ENCODE results near the gene AZGP1.
A peak's percentile ranks its signal among the peaks of the same experiment; 100 is the strongest.
"Not testable (repeated sequence)": the region's sequence is repeated elsewhere in the genome, so short reads cannot be mapped to it uniquely, and the experiment has no call there.

AZGP1 gene

GRCh38 chr7:99996755-99997544, 21.1 kb upstream of the AZGP1 start:
- no peak for DNase-seq

GRCh38 chr7:99994819-99995218, 19.0 kb upstream of the AZGP1 start:
- DNase-seq, result no peak

GRCh38 chr7:99992330-99993038, 16.7 kb upstream of the AZGP1 start:
- DNase-seq, result no peak

- not testable (repeated sequence) for DNase-seq
These were observed 15.7 kb upstream of the AZGP1 start for GRCh38 chr7:99991543-99991942.

GRCh38 chr7:99990460-99990852, 14.6 kb upstream of the AZGP1 start:
- DNase-seq, result peak; percentile 75

- DNase-seq, result no peak
These were observed 12.0 kb upstream of the AZGP1 start for GRCh38 chr7:99987846-99988245.

GRCh38 chr7:99987306-99987705, 11.5 kb upstream of the AZGP1 start:
- DNase-seq, result not testable (repeated sequence)

- no peak for DNase-seq
These were observed 8.8 kb upstream of the AZGP1 start for GRCh38 chr7:99984593-99984992.

- DNase-seq, result not testable (repeated sequence)
These were observed 5.2 kb upstream of the AZGP1 start for GRCh38 chr7:99981066-99981465.

- DNase-seq, result not testable (repeated sequence)
These were observed 4.6 kb upstream of the AZGP1 start for GRCh38 chr7:99980448-99980872.

GRCh38 chr7:99979814-99980225, 4.0 kb upstream of the AZGP1 start:
- DNase-seq, result peak; percentile 66

- DNase-seq, result no peak
These were observed 795 bp upstream of the AZGP1 start for GRCh38 chr7:99976626-99977025.

- DNase-seq, result no peak
These were observed 1.1 kb downstream of the AZGP1 start for GRCh38 chr7:99974681-99975080.

GRCh38 chr7:99973817-99974216, 2.0 kb downstream of the AZGP1 start:
- not testable (repeated sequence) for DNase-seq

GRCh38 chr7:99971242-99971641, 4.6 kb downstream of the AZGP1 start:
- DNase-seq, result no peak

GRCh38 chr7:99969813-99970212, 6.0 kb downstream of the AZGP1 start:
- DNase-seq, result not testable (repeated sequence)

- DNase-seq, result no peak
These were observed 6.5 kb downstream of the AZGP1 start for GRCh38 chr7:99969298-99969697.

- DNase-seq, result no peak
These were observed 17.1 kb downstream of the AZGP1 start for GRCh38 chr7:99958564-99959227.

GRCh38 chr7:99955247-99955646, 20.6 kb downstream of the AZGP1 start:
- no peak for DNase-seq

- DNase-seq, result not testable (repeated sequence)
These were observed 21.2 kb downstream of the AZGP1 start for GRCh38 chr7:99954643-99955042.

- no peak for DNase-seq
These were observed 22.2 kb downstream of the AZGP1 start for GRCh38 chr7:99953649-99954048.

- DNase-seq, result not testable (repeated sequence)
These were observed 23.2 kb downstream of the AZGP1 start for GRCh38 chr7:99952649-99953048.

GRCh38 chr7:99950819-99951218, 25.0 kb downstream of the AZGP1 start:
- not testable (repeated sequence) for DNase-seq

All from retina (tissue), 1 donor.